IMR-90 (cell line): ENCODE data around the gene KLF16. TPM values are rescaled to one million over a fixed set of nuclear protein-coding genes. Genes with fewer than 3 reads are reported as not detected.
A peak's percentile ranks its signal among the peaks of the same experiment; 100 is the strongest.

Experiments
- ATAC-seq: fragments of 200-7000 bp; cut with Tn5 transposase; 2 replicates; pipeline ENCODE4 v1.9.1; 2020; ENCODE audit warnings: low read depth, mild to moderate bottlenecking, moderate library complexity
- BruUV-seq: library from RNA; stranded (reverse); fragments of 400-500 nt; replicated peaks from 2 replicates; lab custom pipeline; 2021; lab: Mats Ljungman, UMichigan
- CTCF ChIA-PET: fragments of 300-600 bp; formaldehyde crosslinking; extraction: SDS; loops from one replicate; lab custom pipeline; 2021; ENCODE audit warnings: antibody characterized with exemption; lab: Yijun Ruan, JAX
- POLR2A ChIA-PET: fragments of 300-600 bp; sonication (Branson Sonifier 250); formaldehyde crosslinking; loops from one replicate; lab custom pipeline; 2022; ENCODE audit warnings: antibody characterized with exemption; ENCODE audit not compliant: unreplicated experiment; lab: Charles Lee
- DNase-seq: peaks from one replicate; pipeline ENCODE4 v3.0.0; 2013
- H2AFZ ChIP-seq: replicated peaks from 2 replicates; pipeline ENCODE3; 2013; ENCODE audit warnings: low read length, mild to moderate bottlenecking; ENCODE audit not compliant: poor library complexity
- H2AK5ac ChIP-seq: 2 replicates; pipeline ENCODE4 v1.6.1; 2013; ENCODE audit warnings: low read depth, low read length, inconsistent platforms
- H2AK9ac ChIP-seq: replicated peaks from 2 replicates; pipeline ENCODE3; 2013; ENCODE audit warnings: mild to moderate bottlenecking, low read depth, low read length, moderate library complexity; ENCODE audit not compliant: poor library complexity
- H2BK120ac ChIP-seq: 2 replicates; pipeline ENCODE4 v1.6.1; 2013; ENCODE audit warnings: low read depth, low read length, inconsistent platforms
- H2BK15ac ChIP-seq: 3 replicates; pipeline ENCODE4 v1.6.1; 2013; ENCODE audit warnings: low read depth, low read length, inconsistent platforms
- H2BK20ac ChIP-seq: 2 replicates; pipeline ENCODE4 v1.6.1; 2013; ENCODE audit warnings: low read depth, mild to moderate bottlenecking, inconsistent platforms, low read length, moderate library complexity
- H2BK5ac ChIP-seq: 2 replicates; pipeline ENCODE4 v1.6.1; 2013; ENCODE audit warnings: mild to moderate bottlenecking, low read depth, low read length, inconsistent platforms; ENCODE audit not compliant: poor library complexity, severe bottlenecking
- H3K14ac ChIP-seq: replicated peaks from 2 replicates; pipeline ENCODE4 v1.6.1; 2013; ENCODE audit warnings: low read depth, low read length, inconsistent platforms
- H3K18ac ChIP-seq: 2 replicates; pipeline ENCODE4 v1.6.1; 2013; ENCODE audit warnings: low read depth, low read length, control low read depth
- H3K23ac ChIP-seq: 2 replicates; pipeline ENCODE4 v1.6.1; 2013; ENCODE audit warnings: low read depth, low read length, inconsistent platforms
- H3K27ac ChIP-seq: 2 replicates; pipeline ENCODE4 v1.5.1; 2013; ENCODE audit warnings: mild to moderate bottlenecking, control low read depth, low read length; ENCODE audit not compliant: insufficient read depth
- H3K27me3 ChIP-seq: 2 replicates; pipeline ENCODE4 v1.6.1; 2013; ENCODE audit warnings: low read length; ENCODE audit not compliant: control insufficient read depth, insufficient read depth
- H3K36me3 ChIP-seq: 2 replicates; pipeline ENCODE4 v1.6.1; 2013; ENCODE audit warnings: low read length, mixed read lengths; ENCODE audit not compliant: control insufficient read depth, insufficient read depth
- H3K4ac ChIP-seq: 2 replicates; pipeline ENCODE4 v1.6.1; 2013; ENCODE audit warnings: low read depth, low read length, inconsistent platforms
- H3K4me1 ChIP-seq: 2 replicates; pipeline ENCODE4 v1.6.1; 2013; ENCODE audit warnings: low read length, mixed read lengths; ENCODE audit not compliant: control insufficient read depth, insufficient read depth
- H3K4me2 ChIP-seq: 2 replicates; pipeline ENCODE4 v1.6.1; 2013; ENCODE audit warnings: low read depth, mild to moderate bottlenecking, control low read depth, low read length, moderate library complexity
- H3K4me3 ChIP-seq: 2 replicates; pipeline ENCODE4 v1.5.1; 2013; ENCODE audit warnings: low read depth, mild to moderate bottlenecking, control low read depth, low read length, moderate library complexity; ENCODE audit not compliant: insufficient read depth
- H3K56ac ChIP-seq: 2 replicates; pipeline ENCODE4 v1.6.1; 2013; ENCODE audit warnings: low read length, inconsistent platforms; ENCODE audit not compliant: insufficient read depth; ENCODE audit errors: extremely low read depth
- H3K79me1 ChIP-seq, 2 experiments: 2 replicates each; pipeline ENCODE4 v1.6.1; 2013; ENCODE audit warnings: low read length in 2 of 2, inconsistent platforms in 1 of 2, low read depth in 1 of 2
- H3K9ac ChIP-seq: 2 replicates; pipeline ENCODE4 v1.6.1; 2013; ENCODE audit warnings: low read depth, low read length, control low read depth
- H3K9me1 ChIP-seq: 2 replicates; pipeline ENCODE4 v1.6.1; 2013; ENCODE audit warnings: low read length, inconsistent platforms; ENCODE audit not compliant: insufficient read depth
- H3K9me3 ChIP-seq: 2 replicates; pipeline ENCODE4 v1.6.1; 2013; ENCODE audit warnings: low read length; ENCODE audit not compliant: control insufficient read depth, insufficient read depth
- H4K20me1 ChIP-seq: 2 replicates; pipeline ENCODE4 v1.6.1; 2013; ENCODE audit warnings: low read length, inconsistent platforms; ENCODE audit not compliant: insufficient read depth
- H4K5ac ChIP-seq: 2 replicates; pipeline ENCODE4 v1.6.1; 2013; ENCODE audit warnings: mild to moderate bottlenecking, low read depth, low read length, control low read depth
- H4K8ac ChIP-seq, 2 experiments: 2 replicates each; pipeline ENCODE4 v1.6.1; 2013; ENCODE audit warnings: low read depth in 2 of 2, low read length in 2 of 2, control low read depth in 1 of 2, inconsistent platforms in 1 of 2
- H4K91ac ChIP-seq: 2 replicates; pipeline ENCODE4 v1.6.1; 2013; ENCODE audit warnings: low read depth, low read length, inconsistent platforms; ENCODE audit not compliant: insufficient read depth
- BHLHE40 ChIP-seq: fragments of 150-350 bp; IDR thresholded peaks from 2 replicates; pipeline ENCODE4 v1.6.1; 2016; ENCODE audit warnings: mild to moderate bottlenecking, low read depth, low read length
- CEBPB ChIP-seq: IDR thresholded peaks from 2 replicates; pipeline ENCODE4 v1.6.1; 2012; ENCODE audit warnings: low read depth, low read length, improper control_type of control experiment
- CHD1 ChIP-seq: IDR thresholded peaks from 2 replicates; pipeline ENCODE4 v1.6.1; 2012; ENCODE audit warnings: low read depth, low read length, improper control_type of control experiment
- FOS ChIP-seq: fragments of 150-350 bp; IDR thresholded peaks from 2 replicates; pipeline ENCODE4 v1.6.1; 2016; ENCODE audit warnings: low read depth, low read length
- MAFK ChIP-seq: IDR thresholded peaks from 2 replicates; pipeline ENCODE4 v1.6.1; 2012; ENCODE audit warnings: low read depth, low read length, improper control_type of control experiment
- MAZ ChIP-seq: IDR thresholded peaks from 2 replicates; pipeline ENCODE4 v1.6.1; 2012; ENCODE audit warnings: low read depth, mild to moderate bottlenecking, low read length, improper control_type of control experiment, moderate library complexity, borderline replicate concordance
- MXI1 ChIP-seq: IDR thresholded peaks from 2 replicates; pipeline ENCODE4 v1.6.1; 2012; ENCODE audit warnings: low read depth, mild to moderate bottlenecking, low read length, moderate library complexity, borderline replicate concordance
- NFE2L2 ChIP-seq: fragments of 150-350 bp; IDR thresholded peaks from 2 replicates; pipeline ENCODE4 v1.6.1; 2016; ENCODE audit warnings: low read depth, mild to moderate bottlenecking, low read length
- POLR2A ChIP-seq: IDR thresholded peaks from 2 replicates; pipeline ENCODE4 v1.6.1; 2012; ENCODE audit warnings: mild to moderate bottlenecking, low read depth, low read length
- RAD21 ChIP-seq: IDR thresholded peaks from 2 replicates; pipeline ENCODE4 v1.6.1; 2012; ENCODE audit warnings: low read length, improper control_type of control experiment
- RCOR1 ChIP-seq: IDR thresholded peaks from 2 replicates; pipeline ENCODE4 v1.6.1; 2012; ENCODE audit warnings: mild to moderate bottlenecking, low read length, improper control_type of control experiment; ENCODE audit not compliant: insufficient replicate concordance
- RFX5 ChIP-seq: IDR thresholded peaks from 2 replicates; pipeline ENCODE4 v1.8.0; 2012; ENCODE audit warnings: low read depth, mild to moderate bottlenecking, low read length, moderate library complexity
- SMC3 ChIP-seq: fragments of 150-350 bp; IDR thresholded peaks from 2 replicates; pipeline ENCODE4 v1.6.1; 2016; ENCODE audit warnings: low read depth, mild to moderate bottlenecking, antibody characterized with exemption, low read length, moderate library complexity
- WGBS, 2 experiments: methylation state at CpG; one replicate each; pipeline versions ENCODE4 v1.1.5 to v1.1.7; 2013; ENCODE audit warnings: missing lambda C conversion rate in 2 of 2; ENCODE audit not compliant: insufficient read length in 1 of 2; ENCODE audit errors: extremely low coverage in 2 of 2; 5-methylcytosine and 5-hydroxymethylcytosine counted together
- dilution Hi-C: fragments of 300-500 bp; cut with HindIII; formaldehyde crosslinking; loops from one replicate; pipeline ENCODE4 v1.14.3; 2018; ENCODE audit warnings: low sequenced_read_pairs; ENCODE audit not compliant: unreplicated experiment
- in situ Hi-C: fragments of 300-500 bp; cut with MboI; formaldehyde crosslinking; loops from 3 replicates; pipeline ENCODE4 v1.14.3; 2019; ENCODE audit warnings: low sequenced_read_pairs, inconsistent platforms, mixed read lengths
- intact Hi-C: fragments of 100-400 bp; cut with micrococcal nuclease; formaldehyde crosslinking; loops from 2 replicates; pipeline ENCODE4 v1.10.0; 2022
- polyA plus RNA-seq, 3 experiments: library from polyadenylated mRNA; depleted of rRNA; stranded (reverse); fragments of >200 nt; gene quantifications; 2 replicates each; pipeline ENCODE4 v1.2.3, GENCODE V29; 2012; ENCODE audit warnings: low replicate concordance in 1 of 3
- total RNA-seq: library from RNA; depleted of rRNA; stranded (reverse); fragments of >200 nt; gene quantifications from 2 replicates; pipeline ENCODE4 v1.2.3, GENCODE V29; 2012
- TF ChIP-seq, protein P1 (sequence below): conservative IDR thresholded peaks from 2 replicates; pipeline ENCODE4 v1.5.1; 2012; ENCODE audit warnings: mild to moderate bottlenecking, low read depth, low read length, improper control_type of control experiment
- TF ChIP-seq, protein P2 (sequence below): fragments of 150-350 bp; IDR thresholded peaks from 2 replicates; pipeline ENCODE4 v1.6.1; 2016; ENCODE audit warnings: low read depth, mild to moderate bottlenecking, low read length, moderate library complexity, borderline replicate concordance

The KLF16 gene
- total and polyA plus RNA-seq, 2 of the 4 experiments (the other 2 are of a cell fraction) = 0.90 to 13.1 TPM

DNA sequence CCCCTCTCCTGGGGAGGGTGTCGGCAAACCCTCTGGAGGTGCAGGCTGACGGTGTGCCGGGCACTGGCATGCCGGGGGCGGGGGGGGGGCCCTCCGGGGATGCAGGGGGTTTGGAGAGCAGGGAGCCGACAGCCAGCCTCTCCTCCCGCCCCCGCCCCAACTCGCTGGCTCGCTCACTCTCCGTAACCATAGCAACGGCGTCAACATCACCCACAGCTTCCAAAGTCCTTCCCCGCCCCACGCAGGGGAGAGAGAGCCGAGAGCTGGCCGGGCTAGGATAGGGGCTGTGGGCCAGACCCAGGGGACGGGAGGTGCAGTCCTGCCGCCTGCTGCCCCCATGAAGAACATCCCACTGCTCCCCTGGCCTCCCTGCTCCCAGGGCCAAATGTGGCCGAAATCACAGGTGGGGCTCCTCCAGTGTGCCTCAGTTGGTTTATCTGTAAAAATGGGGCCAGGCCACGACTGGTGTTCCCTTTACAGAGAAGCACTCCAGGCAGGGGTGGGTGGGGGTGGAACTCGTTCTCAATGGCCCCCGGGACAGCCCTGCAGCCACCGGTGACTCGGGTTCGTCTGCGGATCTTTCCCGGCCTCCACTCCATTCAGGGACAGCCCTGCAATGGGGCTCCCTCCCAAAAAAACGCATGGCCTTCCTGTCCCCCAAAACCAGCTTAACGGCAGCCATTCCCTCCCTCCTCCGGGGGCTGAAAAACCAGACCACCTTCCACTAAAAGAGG, 3.2 kb downstream of the KLF16 start:
- in situ Hi-C loops (no loop called here), intact Hi-C loops (no loop called here), dilution Hi-C loops (no loop called here)
- Histone ChIP-seq H3K36me3 (no peaks in the 10 kb centered on the region), H3K4me3 (peak overlapping the region; percentile 13), H3K56ac (no peak overlapping the region; the same call in 1 of the 2 replicates), H4K20me1 (peaks cover 70% of the 10 kb centered on the region), H2AFZ (peak overlapping the region; percentile 76), H3K18ac (no peak overlapping the region), H2BK5ac (no peak overlapping the region), H4K5ac (no peak overlapping the region), H3K4me2 (peak overlapping the region; percentile 77), H3K79me1 (peaks cover 12 to 70% of the 10 kb centered on the region in 2 experiments; a peak in 3 of 4 replicates), H3K23ac (peak overlapping the region; percentile 72), H3K27ac (0 out of 2 replicates have a peak overlapping the region, but pooled peaks have one; percentile 9), H3K4ac (0 out of 2 replicates have a peak overlapping the region, but pooled peaks have one; percentile 22), H3K4me1 (peaks cover 49% of the 10 kb centered on the region), H2AK5ac (peak overlapping the region; percentile 62; the same call in 1 of the 2 replicates), H2BK20ac (no peak overlapping the region), H3K27me3 (no peaks in the 10 kb centered on the region), H2BK120ac (no peak overlapping the region), H2AK9ac (peak overlapping the region; percentile 94), H4K91ac (no peak overlapping the region), H3K9me3 (no peaks in the 10 kb centered on the region), H4K8ac (no peak overlapping the region), H3K14ac (0 out of 2 replicates have a peak overlapping the region, but pooled peaks have one; percentile 23), H3K9ac (peak overlapping the region; percentile 84; the same call in 1 of the 2 replicates), H3K9me1 (peaks cover 7% of the 10 kb centered on the region; the same call in 1 of the 2 replicates), H2BK15ac (no peak overlapping the region)
- DNase-seq = peak; percentile 81
- ChIA-PET POLR2A (no interaction called here), CTCF (no interaction called here)
- BruUV-seq = no TSS peak
- no peak for ATAC-seq
- WGBS, 2 experiments = 0% methylated on average over 7 of the region's 32 CpGs; no CpG with 5 or more reads in 1 of the 2 experiments
- TF ChIP-seq FOS = no peak
- TF ChIP-seq, protein P1, sequence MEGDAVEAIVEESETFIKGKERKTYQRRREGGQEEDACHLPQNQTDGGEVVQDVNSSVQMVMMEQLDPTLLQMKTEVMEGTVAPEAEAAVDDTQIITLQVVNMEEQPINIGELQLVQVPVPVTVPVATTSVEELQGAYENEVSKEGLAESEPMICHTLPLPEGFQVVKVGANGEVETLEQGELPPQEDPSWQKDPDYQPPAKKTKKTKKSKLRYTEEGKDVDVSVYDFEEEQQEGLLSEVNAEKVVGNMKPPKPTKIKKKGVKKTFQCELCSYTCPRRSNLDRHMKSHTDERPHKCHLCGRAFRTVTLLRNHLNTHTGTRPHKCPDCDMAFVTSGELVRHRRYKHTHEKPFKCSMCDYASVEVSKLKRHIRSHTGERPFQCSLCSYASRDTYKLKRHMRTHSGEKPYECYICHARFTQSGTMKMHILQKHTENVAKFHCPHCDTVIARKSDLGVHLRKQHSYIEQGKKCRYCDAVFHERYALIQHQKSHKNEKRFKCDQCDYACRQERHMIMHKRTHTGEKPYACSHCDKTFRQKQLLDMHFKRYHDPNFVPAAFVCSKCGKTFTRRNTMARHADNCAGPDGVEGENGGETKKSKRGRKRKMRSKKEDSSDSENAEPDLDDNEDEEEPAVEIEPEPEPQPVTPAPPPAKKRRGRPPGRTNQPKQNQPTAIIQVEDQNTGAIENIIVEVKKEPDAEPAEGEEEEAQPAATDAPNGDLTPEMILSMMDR = 0 out of 2 replicates have a peak, but pooled peaks have one; percentile 6
- TF ChIP-seq POLR2A = peak; percentile 66
- no peak for TF ChIP-seq SMC3
- TF ChIP-seq, protein P2, sequence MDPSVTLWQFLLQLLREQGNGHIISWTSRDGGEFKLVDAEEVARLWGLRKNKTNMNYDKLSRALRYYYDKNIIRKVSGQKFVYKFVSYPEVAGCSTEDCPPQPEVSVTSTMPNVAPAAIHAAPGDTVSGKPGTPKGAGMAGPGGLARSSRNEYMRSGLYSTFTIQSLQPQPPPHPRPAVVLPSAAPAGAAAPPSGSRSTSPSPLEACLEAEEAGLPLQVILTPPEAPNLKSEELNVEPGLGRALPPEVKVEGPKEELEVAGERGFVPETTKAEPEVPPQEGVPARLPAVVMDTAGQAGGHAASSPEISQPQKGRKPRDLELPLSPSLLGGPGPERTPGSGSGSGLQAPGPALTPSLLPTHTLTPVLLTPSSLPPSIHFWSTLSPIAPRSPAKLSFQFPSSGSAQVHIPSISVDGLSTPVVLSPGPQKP = no peak
- peak; percentile 57; the same call in 1 of the 2 replicates for TF ChIP-seq MXI1
- TF ChIP-seq MAZ = peak; percentile 82
- no peak for TF ChIP-seq RCOR1
- TF ChIP-seq CEBPB = no peak
- no peak for TF ChIP-seq NFE2L2
- TF ChIP-seq RAD21 = no peak
- TF ChIP-seq RFX5 = no peak
- no peak for TF ChIP-seq BHLHE40
- no peak for TF ChIP-seq CHD1
- no peak for TF ChIP-seq MAFK
